ENCODE data around the gene BDH1.
A peak's percentile ranks its signal among the peaks of the same experiment; 100 is the strongest.
"Not testable (repeated sequence)": the region's sequence is repeated elsewhere in the genome, so short reads cannot be mapped to it uniquely, and the experiment has no call there.

BDH1 gene

GRCh38 chr3:197577366-197578074 lies 21.8 kb upstream of the BDH1 start:
- no peak for DNase-seq (ENCODE audit: low spot score)

- no peak for DNase-seq (ENCODE audit: low spot score)
Observed at GRCh38 chr3:197576838-197577237, 21.1 kb upstream of the BDH1 start.

- no peak for DNase-seq (ENCODE audit: low spot score)
Observed at GRCh38 chr3:197575362-197575761, 19.6 kb upstream of the BDH1 start.

GRCh38 chr3:197574396-197574991 lies 18.7 kb upstream of the BDH1 start:
- DNase-seq (ENCODE audit: low spot score): not testable (repeated sequence)

GRCh38 chr3:197573048-197573767 lies 17.4 kb upstream of the BDH1 start:
- no peak for DNase-seq (ENCODE audit: low spot score)

GRCh38 chr3:197571880-197572172 lies 16.1 kb upstream of the BDH1 start:
- DNase-seq (ENCODE audit: low spot score): not testable (repeated sequence)

GRCh38 chr3:197571074-197571879 lies 15.5 kb upstream of the BDH1 start:
- DNase-seq (ENCODE audit: low spot score): not testable (repeated sequence)

- DNase-seq (ENCODE audit: low spot score): not testable (repeated sequence)
Observed at GRCh38 chr3:197569433-197569832, 13.7 kb upstream of the BDH1 start.

- no peak for DNase-seq (ENCODE audit: low spot score)
Observed at GRCh38 chr3:197567904-197568681, 12.3 kb upstream of the BDH1 start.

GRCh38 chr3:197566155-197566554 lies 10.4 kb upstream of the BDH1 start:
- not testable (repeated sequence) for DNase-seq (ENCODE audit: low spot score)

- DNase-seq (ENCODE audit: low spot score): no peak
Observed at GRCh38 chr3:197564097-197564843, 8.5 kb upstream of the BDH1 start.

GRCh38 chr3:197562398-197563251 lies 6.9 kb upstream of the BDH1 start:
- no peak for DNase-seq (ENCODE audit: low spot score)

- DNase-seq (ENCODE audit: low spot score): peak; percentile 49
Observed at GRCh38 chr3:197561926-197562325, 6.2 kb upstream of the BDH1 start.

- no peak for DNase-seq (ENCODE audit: low spot score)
Observed at GRCh38 chr3:197559651-197560050, 3.9 kb upstream of the BDH1 start.

GRCh38 chr3:197554562-197555280 lies 1.0 kb downstream of the BDH1 start:
- peak; percentile 97 for DNase-seq (ENCODE audit: low spot score)

GRCh38 chr3:197554196-197554561 lies 1.6 kb downstream of the BDH1 start:
- DNase-seq (ENCODE audit: low spot score): no peak

GRCh38 chr3:197552198-197552597 lies 3.6 kb downstream of the BDH1 start:
- DNase-seq (ENCODE audit: low spot score): no peak

- DNase-seq (ENCODE audit: low spot score): no peak
Observed at GRCh38 chr3:197550489-197550888, 5.3 kb downstream of the BDH1 start.

GRCh38 chr3:197549261-197549885 lies 6.4 kb downstream of the BDH1 start:
- no peak for DNase-seq (ENCODE audit: low spot score)

Measured in NAMALWA (cell line).